Activated gamma-delta T cell (primary cell): ENCODE measurements around the gene SLC25A39.

Experiments
- DNase-seq: peaks from one replicate; lab custom pipeline; 2025; lab: John Stamatoyannopoulos, UW

The SLC25A39 gene

DNA sequence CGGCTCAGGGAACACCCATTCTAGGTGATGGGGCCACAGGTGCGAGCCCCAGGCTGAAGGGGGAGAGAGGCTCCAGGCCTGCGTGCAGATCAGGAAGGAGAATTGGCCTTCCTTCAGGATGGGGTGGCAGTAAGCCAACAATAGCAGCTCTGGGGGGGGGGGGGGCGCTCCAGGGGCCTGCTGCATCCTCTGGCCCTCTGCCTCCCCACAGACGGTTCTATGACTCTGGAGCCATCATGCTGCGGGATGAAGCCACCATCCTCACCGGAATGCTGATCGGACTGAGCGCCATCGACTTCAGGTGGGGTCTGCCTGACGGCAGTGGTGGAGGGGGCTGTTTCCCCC, 10.1 kb downstream of the SLC25A39 start:
- no peak for DNase-seq

DNA sequence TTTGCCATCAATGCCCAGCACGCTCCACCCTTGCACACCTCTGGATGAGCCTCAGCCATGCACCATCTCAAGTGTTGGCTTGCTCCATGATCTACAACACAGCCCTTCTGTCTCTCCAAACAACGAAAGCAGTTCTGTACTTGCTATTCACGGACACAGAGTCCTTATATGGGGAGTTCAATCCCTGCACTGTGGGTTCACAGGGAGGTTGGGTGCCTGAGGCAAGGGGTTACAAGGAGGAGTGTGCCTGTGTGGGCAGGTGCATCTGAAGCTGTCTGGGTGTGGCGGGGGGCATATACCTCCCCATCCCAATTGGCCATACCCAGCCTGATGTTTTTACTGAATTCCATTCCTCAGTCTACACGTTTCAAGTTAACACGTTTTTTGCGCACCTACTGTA, 10.6 kb downstream of the SLC25A39 start:
- DNase-seq, result no peak

DNA sequence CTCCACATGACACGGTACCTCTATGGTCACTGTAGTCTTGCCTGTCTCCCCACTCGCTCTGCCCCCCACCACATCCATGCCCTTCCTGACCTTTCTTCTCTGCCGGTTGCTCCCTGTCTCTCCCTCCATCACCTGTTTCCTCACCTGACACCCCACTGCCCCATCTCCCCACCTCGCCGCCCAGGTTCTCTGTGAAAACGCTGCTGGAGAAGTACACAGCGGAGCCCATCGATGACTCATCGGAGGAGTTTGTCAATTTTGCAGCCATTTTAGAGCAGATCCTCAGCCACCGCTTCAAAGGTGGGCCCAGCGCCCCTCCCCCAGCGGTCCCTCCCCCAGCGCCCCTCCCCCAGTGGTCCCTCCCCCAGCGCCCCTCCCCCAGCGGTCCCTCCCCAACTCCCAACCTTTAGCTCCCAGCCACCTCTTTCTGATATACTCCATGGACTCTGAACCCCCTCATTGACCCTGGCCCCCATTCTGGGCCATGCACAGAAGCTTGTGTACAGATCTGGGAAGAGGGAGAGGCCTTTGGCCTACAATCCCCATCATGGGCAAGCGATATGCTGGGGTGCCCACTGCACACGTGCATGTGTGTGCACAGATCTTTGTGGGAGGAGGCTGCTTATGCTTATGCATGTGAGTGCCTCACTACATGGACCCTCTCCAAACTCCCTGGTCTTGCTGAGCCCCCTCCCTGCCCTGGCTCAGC, 12.1 kb downstream of the SLC25A39 start:
- DNase-seq, result no peak

DNA sequence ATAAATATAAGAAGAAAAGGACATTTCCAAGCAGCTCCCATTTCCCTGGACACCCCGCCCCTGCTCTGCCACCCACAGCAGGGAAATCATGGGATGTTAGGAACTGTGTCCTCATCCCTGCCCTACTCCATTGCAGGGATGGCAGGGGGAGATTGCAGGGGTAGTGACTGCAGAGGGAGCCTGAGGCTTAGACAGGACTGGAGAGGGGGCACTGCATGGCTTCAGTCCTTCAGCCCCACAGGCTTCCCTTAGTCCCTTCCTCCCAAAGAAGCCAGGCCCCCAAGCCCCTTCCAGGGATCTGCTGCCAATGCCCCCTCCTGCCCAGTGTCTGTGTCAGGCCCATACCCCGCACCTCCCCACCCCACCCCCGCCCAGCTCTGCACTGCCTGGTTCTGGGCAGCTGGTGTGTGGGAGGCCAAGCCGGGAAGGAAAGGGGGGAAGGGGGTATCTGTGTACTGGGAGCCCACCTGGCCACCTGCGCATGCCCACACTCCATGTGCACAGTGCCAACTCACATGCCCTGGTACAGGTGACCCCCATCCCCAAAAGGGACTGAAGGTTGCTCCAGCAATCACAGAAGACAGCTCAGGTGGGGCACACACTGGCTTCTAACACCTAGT, 13.0 kb downstream of the SLC25A39 start:
- no peak for DNase-seq

DNA sequence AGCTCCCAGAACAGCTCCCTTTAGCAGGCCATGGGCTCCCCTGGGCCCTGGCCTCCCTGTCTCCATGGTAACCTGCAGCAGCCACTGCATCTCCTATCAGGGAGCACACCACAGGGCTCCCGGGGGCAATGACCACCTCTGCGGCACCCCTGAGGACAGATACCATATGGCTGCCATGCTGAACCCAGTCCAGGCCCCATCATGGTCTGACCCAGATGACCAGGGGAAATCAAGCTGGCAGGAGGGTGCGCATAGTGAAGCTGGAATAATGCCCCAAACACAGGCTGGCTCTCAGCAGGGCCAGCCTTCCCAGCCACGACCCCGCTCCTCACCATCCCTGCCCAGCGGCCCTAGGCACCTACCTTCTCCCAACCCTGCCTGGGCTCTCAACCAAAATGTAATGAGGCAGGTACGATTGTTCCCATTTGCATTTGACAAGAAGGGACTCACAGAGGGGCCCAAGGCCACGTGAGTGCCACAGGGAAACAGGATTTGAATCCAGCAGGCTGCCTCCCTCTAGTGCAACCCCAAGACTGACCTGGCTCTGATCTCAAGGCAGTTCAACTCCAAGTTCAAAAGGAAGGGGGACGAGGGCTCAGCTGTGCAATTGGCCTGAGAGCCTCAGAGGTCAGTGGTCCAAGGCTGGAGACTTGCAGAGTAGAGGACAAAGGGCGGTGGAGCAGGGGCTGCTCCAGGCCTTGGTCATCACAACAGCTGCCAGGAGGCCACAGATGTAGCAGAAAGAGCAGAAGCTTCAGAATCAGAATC, 13.8 kb downstream of the SLC25A39 start:
- DNase-seq, result no peak

DNA sequence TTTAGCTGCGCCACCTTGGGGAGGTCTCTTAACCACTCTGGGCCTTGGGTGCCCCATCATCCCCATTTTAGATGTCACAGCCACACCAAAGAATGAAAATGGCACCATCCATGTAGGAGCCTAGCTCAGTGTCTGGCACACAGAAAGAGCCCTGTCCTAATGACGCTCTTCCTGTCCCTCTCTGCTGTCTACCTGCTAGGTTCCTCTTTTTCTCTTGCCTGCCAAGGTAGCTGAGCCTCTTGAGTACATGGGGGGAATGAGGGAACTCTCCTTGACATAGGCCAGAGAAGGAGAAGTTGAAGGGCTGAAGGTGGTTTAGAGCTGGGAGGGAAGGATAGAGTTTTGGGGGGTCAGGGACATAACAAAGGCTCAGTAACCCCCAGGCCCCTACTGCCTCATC, 14.4 kb downstream of the SLC25A39 start:
- DNase-seq, result no peak

DNA sequence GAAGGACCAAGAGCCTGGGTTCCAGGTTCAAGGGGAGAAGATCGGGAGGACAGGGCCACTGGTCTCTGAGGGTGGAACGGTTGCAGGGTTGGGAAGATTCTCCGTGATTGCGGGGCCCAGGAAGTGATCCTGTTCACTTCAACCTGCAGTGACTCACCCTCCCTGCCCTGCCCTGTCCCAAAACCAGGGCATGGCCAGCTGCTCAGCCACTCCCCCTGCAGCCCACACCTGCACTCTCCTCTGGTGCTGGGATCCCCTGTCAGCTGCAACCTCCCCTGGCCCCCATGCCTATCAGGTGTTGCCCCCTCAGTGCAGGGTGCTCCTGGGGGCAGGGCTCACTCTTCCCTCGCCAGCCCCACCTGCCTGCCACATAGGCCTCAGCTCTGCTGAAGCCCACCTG, 15.2 kb downstream of the SLC25A39 start:
- DNase-seq, result no peak

DNA sequence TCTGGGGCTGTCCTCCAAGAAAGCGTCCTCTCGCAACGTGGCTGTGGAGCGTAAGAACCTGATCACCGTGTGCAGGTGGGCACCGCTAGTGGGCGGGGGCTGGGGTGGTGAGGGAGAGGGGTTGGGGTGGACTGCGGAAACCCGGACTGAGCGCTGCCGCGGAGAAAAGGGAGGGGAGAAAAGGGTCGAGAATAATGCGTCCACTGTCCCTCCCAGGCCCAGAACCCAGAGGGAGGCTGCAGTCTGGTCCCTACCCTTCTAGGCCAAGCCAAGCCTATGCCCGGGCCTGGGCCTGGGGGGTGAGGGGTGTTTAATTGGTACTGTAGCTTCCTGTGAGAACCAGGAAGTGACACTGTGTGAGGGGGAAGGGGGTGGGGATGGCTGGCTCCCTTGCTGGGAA, 15.8 kb downstream of the SLC25A39 start:
- no peak for DNase-seq

DNA sequence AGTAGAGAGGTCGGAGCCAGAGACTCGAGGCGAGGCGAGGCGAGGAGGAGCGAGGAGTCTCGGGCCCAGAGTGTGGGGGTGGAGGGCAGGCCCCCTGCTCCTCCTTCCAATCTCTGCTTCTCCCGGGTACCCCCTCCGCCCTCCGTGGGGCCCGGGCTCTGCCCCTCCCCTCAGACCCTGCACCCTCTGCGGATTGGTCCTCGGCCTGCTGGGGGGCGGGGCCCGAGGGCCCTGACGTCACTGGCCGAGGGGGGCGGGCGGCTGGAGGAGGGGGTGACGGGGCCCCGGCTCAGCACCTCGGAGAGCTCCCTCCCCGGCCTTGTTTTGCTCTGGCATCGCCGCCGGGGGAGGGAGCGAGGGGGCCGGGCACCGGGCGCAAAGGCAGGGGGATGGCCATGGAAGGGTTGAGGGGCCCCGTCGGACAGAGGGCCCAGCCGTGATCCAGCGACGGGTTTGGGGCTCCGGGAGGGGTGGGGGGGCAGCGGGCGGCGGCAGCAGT, 16.3 kb downstream of the SLC25A39 start, which contains the start of gene RUNDC3A:
Gene RUNDC3A, plus strand, starts transcription at position 282 of the 499 bp plus-strand sequence. CDS start 232 bp downstream, outside the sequence.
- DNase-seq, result peak; percentile 77

DNA sequence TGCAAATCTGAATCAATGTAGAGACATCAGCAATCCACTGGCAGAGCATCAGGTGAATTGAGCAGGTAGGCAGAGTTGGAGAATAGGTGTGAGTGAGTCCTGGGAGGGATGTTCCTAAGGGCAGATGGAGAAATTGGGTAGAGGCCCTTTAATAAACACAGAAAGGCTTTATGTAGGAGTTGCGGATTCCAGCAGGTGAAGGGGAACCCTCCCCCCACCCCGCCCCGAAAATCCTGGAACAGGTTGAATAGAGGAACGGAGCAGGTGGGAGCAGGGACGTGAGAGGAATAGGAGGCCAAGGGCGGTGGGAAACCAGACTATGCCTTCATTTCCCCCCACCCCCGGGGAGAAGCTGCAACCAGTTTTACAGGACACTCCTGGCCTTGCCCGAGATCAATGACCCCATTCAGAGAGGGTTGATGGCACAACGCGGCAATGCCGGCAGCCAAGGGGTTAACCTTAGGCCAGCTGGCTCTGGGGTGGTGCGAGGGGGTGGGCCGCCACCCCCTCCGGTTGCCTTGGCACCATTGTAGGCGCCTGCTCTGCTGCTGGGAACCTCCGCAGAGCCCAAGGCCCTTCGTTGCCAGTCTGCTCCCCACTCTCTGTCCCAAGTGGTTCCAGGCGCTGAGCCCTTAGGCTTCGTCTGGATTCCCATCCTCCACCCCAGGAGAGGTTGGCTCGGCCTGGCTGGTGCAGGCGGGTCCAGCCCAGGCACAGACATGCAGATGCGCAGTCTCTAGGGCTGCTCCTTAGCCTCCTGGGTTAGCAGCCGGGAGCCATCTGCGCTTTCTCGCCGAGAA, 17.0 kb downstream of the SLC25A39 start:
- DNase-seq, result no peak

DNA sequence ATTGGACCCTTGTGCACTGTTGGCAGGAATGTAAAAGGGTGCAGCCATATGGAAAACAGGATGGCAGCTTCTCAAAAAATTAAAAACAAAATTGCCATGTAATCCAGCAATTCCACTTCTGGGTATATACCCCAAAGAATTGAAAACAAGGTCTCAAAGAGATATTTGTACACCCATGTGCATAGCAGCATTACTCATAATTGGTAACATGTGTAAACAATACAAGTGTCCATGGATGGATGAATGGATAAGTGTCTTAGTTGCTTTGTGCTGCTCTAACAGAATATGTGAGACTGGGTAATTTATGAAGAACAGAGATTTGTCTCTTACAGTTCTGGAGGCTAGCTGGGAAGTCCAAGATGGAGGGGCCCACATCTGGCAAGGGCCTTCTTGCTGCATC, 20.0 kb downstream of the SLC25A39 start:
- DNase-seq, result no peak

DNA sequence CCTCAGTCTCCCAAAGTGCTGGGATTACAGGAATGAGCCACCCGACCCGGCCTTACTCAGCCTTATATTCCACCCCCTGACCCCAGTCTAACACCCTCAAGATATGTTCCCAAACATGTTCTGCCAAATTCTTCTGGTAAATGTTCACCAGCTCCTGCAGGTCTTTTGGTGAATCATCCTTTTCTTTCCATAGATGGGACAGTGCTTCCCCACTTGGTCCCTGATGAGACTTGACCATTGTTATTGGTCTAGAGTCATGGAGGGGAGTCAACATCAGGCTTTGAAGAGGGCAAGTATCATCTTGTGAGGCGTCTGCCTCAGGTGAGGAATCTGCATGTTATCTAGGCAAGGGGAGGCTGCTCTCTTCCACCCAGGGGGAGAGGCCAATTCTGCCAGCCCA, 26.6 kb downstream of the SLC25A39 start:
- DNase-seq, result no peak

DNA sequence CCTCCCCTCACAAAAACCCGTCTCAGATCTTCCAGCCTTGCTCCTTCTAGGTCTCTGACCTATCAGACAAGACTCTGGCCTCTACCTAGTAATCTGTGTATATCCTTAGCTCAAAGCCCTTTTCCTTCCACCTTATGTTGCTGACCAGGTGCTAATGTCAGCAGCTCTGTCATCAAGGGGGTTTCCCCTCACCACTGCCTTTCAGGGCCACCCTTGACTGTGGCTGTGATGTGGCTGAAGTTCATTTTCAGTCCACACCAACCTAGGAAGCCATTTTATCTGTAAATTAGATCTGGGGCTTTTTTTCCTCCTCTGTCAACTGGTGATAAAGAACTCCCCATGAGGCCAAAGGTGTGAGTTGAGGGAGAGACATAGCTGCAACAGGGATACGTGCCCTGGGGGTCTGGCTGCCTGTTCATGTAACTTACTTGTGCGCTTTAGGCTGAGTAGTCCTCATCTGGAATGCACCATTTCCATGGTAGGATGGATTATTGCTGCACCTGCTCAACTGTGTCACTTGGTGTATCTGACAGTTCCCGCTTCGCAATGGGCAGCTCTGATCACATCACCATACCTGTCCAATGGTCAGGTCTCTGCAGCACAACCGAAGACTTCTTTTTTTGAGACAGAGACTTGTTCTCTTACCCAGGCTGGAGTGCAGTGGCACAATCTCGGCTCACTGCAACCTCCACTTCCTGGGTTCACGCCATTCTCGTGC, 31.0 kb downstream of the SLC25A39 start:
- DNase-seq, result no peak

DNA sequence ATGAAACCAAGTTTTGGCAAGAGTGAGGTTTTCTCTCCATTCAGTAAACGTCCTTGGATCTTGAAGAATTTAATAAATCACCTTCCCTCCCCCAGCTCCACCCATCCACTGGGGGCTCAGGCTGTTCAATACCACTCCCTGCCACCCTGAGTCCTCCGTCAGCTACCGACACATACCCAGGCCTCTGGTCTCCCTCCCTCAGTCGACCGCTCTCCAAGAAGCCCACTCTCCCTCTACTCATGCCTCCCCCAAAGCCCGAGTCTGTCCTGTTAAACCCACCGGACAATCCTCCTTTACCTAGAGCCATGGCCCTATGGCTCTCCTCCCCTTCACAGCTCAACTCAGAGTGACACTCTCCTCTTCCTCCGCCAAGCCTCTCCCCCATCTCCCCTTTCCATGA, 37.0 kb downstream of the SLC25A39 start:
- DNase-seq, result no peak

DNA sequence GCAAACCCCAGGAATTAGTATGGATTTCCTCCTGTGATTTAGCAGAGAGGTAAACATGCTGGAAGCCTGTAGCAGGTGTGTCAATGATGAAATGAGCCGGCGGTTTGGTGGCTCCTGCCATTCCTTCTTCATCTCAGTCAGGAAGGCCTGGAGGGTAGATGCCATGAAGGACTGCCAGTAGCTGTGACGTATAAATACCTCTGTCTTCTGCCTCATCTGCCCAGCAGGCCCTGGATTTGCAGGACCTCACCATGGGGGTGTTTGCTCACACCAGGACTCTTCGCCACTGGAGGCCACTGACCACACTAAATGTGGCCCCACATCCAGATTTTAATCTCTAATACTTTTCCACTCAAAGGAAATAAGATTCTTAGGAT, 40.6 kb downstream of the SLC25A39 start:
- DNase-seq, result no peak

DNA sequence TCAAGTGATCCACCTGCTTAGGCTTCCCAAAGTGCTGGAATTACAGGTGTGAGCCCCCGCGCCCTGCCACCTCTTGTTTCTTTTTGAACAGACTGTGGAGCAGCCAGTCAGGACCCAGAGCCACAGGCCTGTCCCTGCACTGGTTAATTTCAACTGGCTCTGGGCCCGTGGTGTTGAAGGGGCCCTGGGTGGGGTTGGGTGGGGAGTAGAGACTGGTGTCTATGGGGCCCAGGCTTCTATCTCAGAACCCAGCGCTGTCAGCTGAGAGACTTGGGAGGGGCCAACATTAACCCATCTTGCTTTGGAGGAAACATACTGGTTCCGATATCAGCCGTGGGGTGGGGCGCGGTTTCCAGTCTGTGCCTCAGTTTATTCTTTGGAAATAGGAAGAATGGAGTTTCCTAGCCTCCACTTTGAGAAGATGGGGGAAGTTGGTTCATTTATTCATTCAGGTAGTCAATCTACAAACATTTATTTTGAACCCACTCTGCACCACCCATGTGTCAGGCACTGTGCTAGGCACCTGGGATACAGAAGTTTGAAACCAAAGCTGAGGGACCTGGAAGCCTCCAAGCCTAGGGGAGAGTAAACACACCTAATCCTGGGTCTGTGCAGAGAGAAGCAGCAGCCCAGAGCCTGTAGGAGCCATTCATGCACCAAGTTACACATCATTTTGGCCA, 41.1 kb downstream of the SLC25A39 start:
- DNase-seq, result no peak

DNA sequence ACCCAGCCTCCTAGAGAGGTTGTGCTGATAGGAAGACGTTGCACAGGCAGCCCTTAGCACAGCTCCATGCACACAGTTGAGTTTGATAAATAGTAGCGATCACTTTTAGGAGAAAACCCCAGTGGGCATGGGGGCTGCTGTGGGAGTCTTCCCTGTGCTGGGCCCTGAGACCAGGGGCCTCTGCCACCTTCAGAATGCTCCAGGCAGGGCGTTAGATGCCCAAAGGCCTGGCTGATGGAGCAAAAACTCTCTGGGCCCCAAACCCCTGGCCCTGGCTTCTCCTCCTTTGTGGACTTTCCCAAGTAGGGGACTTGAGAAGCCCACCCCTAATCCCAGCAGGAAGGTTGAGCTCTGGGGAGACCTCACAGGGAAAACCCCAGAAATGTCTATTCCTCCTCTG, 42.4 kb downstream of the SLC25A39 start:
- DNase-seq, result no peak

DNA sequence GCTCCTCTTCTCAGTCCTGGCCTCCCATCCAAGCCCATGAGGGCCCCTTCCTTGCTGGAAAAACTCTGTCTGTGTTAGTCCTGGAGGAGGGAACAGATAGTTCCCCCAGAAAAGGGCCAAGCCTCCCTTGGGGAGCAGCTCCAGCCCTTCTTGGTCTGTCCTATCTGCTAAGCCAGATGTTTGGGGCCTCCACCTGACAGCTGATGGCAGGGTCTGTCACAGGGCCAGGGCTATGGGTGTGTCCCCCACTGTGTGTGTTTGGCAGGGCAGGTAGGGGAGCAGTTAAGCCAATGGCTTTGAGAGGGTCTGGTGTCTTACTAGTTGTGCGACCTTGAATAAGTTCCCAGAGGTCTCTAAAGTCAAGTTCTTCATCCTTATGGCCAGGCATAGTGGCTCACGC, 43.1 kb downstream of the SLC25A39 start:
- no peak for DNase-seq

DNA sequence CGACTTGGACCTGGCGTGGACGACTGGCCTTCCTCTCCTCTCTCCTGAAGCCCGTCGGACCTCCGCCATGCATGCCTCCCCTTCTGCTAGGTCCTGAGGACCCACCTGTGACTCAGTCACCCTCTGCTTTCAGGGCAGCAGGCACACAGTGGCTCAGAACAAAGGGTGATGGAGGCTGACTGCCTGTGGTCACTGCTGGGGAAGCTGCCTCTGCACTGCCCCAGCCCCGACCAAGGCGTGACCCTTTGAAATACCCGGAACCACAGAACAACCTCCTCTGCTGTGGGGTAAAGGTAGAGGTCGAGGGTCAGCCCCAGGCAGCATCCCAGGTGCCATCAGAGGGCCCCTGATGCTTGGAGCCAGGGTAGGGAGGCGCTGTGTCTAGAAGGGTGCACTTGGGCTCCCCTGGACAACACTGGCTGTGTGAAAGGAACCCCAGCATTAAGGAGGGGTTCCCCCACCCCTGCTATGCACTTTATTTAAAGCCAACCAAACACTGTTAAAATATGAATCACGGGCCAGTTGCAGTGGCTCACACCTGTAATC, 44.2 kb downstream of the SLC25A39 start:
- DNase-seq, result no peak

DNA sequence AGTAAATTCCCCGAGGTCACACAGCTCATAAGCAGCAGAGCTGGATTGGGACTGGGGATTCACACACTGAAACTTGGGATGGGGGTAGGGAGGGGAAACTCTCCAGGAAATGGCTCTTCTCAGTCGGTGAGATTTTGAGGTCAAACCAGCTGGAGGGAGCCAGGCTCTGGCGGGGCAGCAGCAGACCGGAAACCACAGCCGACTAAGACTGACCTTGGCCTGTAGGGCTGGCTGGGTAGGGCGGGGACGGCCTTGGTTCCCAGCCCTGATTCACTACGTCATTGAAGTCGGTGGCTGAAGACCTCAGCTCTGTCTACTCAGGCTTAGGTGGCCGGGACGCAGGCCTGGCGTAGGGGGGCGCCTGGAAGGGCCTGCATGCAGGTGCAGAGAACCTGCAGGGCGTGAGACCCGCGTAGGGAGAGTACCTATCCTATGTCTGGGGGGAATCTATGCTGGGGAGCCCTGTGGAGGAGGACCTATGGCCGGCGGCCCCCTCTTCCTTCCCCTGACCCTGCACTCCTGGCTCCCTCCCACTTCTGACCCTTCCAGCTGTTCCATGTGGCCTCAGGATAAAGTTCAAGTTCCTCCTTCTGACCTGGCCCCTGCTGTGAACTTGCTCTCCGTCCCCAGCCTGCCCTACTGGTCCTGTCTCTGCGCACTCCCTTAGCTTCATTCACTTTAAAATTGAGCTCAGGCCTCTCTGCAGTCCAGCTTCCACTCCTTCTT, 44.8 kb downstream of the SLC25A39 start:
- DNase-seq, result no peak
